B cell (primary cell): Measurements from ENCODE around the gene CCDC85A. TPM values are rescaled to one million over a fixed set of nuclear protein-coding genes. Genes with fewer than 3 reads are reported as not detected.

Experiments used
- ATAC-seq: fragments of 200-7000 bp; cut with Tn5 transposase; one replicate; pipeline ENCODE4 v1.10.0; 2021; ENCODE audit warnings: low read depth, mild to moderate bottlenecking, moderate number of reproducible peaks, moderate library complexity
- CTCF ChIA-PET: fragments of 350-600 bp; sonication (Branson Sonifier 250); formaldehyde crosslinking; loops from one replicate; lab custom pipeline; 2021; ENCODE audit warnings: antibody characterized with exemption, inconsistent platforms; lab: Charles Lee
- POLR2A ChIA-PET: fragments of 350-600 bp; sonication (Branson Sonifier 250); formaldehyde crosslinking; loops from one replicate; lab custom pipeline; 2021; ENCODE audit warnings: antibody characterized with exemption; lab: Charles Lee
- DNase-seq: peaks from one replicate; pipeline ENCODE4 v3.0.0; 2013
- H2AFZ ChIP-seq: 2 replicates; pipeline ENCODE4 v1.6.1; 2012; ENCODE audit warnings: mild to moderate bottlenecking, low read depth, low read length; ENCODE audit not compliant: insufficient read depth, poor library complexity, severe bottlenecking
- H3K27ac ChIP-seq, 2 donors: 1 replicate in 1 of 2; 2 replicates in 1 of 2; pipeline ENCODE4 v1.5.1; 2012 to 2013; ENCODE audit warnings: low read length in 2 of 2, mild to moderate bottlenecking in 2 of 2, moderate library complexity in 1 of 2
- H3K27me3 ChIP-seq, 4 experiments: fragments of 200-600 bp in 1 of 4; sonication (generic) in 1 of 4; replicated peaks in 1 of 4; 1 replicate in 2 of 4; 2 replicates in 2 of 4; pipeline versions ENCODE4 v1.6.1 to v1.7.0; 2013 to 2016; ENCODE audit warnings: low read length in 3 of 4, mild to moderate bottlenecking in 2 of 4, mixed read lengths in 1 of 4, moderate library complexity in 1 of 4; ENCODE audit not compliant: insufficient read depth in 4 of 4, control insufficient read depth in 3 of 4; ENCODE audit errors: control extremely low read depth in 1 of 4
- H3K36me3 ChIP-seq, 2 experiments: replicated peaks in 1 of 2; 1 replicate in 1 of 2; 2 replicates in 1 of 2; pipeline versions ENCODE4 v1.6.1 to v1.7.1; 2013; ENCODE audit warnings: low read length in 1 of 2; ENCODE audit not compliant: insufficient read depth in 2 of 2, control insufficient read depth in 1 of 2; ENCODE audit errors: control extremely low read depth in 1 of 2, extremely low read depth in 1 of 2
- H3K4me1 ChIP-seq, 2 donors: fragments of 200-600 bp in 1 of 2; sonication (generic) in 1 of 2; 1 replicate in 1 of 2; 2 replicates in 1 of 2; pipeline versions ENCODE4 v1.5.1 to v1.6.1; 2013 to 2017; ENCODE audit warnings: low read length in 2 of 2; ENCODE audit not compliant: control insufficient read depth in 2 of 2, insufficient read depth in 2 of 2
- H3K4me2 ChIP-seq: replicated peaks from 2 replicates; pipeline ENCODE3; 2012; ENCODE audit warnings: mild to moderate bottlenecking, low read depth, low read length; ENCODE audit not compliant: poor library complexity, severe bottlenecking
- H3K4me3 ChIP-seq, 5 experiments: fragments of 200-600 bp in 1 of 5; sonication (generic) in 1 of 5; 1 replicate in 3 of 5; 2 replicates in 2 of 5; pipeline versions ENCODE4 v1.5.1 to v1.7.0; 2011 to 2016; ENCODE audit warnings: low read length in 4 of 5, mild to moderate bottlenecking in 4 of 5, low read depth in 2 of 5, control low read depth in 1 of 5, moderate library complexity in 1 of 5; ENCODE audit not compliant: insufficient read depth in 1 of 5; ENCODE audit errors: control extremely low read depth in 1 of 5, extremely low read depth in 1 of 5
- H3K79me2 ChIP-seq: fragments of 200-600 bp; sonication (generic); one replicate; pipeline ENCODE4 v1.6.0; 2016; ENCODE audit warnings: low read length; ENCODE audit not compliant: control insufficient read depth, insufficient read depth
- H3K9ac ChIP-seq: fragments of 200-600 bp; sonication (generic); 2 replicates; pipeline ENCODE4 v1.6.1; 2017; ENCODE audit warnings: mild to moderate bottlenecking, low read length, moderate library complexity
- H3K9me3 ChIP-seq, 3 donors: one replicate each; pipeline versions ENCODE4 v1.6.1 to v1.7.1; 2013; ENCODE audit warnings: low read length in 2 of 3; ENCODE audit not compliant: control insufficient read depth in 2 of 3, insufficient read depth in 1 of 3; ENCODE audit errors: control extremely low read depth in 1 of 3
- H4K20me1 ChIP-seq: 2 replicates; pipeline ENCODE4 v1.6.0; 2012; ENCODE audit warnings: mild to moderate bottlenecking, low read length; ENCODE audit not compliant: insufficient read depth, control insufficient read depth, poor library complexity, severe bottlenecking
- H3K27ac Mint-ChIP-seq: one replicate; pipeline ENCODE4 v1.8.0; 2021; ENCODE audit warnings: mixed read lengths
- H3K27me3 Mint-ChIP-seq: one replicate; pipeline ENCODE4 v1.8.0; 2021; ENCODE audit warnings: mixed read lengths
- H3K4me1 Mint-ChIP-seq: one replicate; pipeline ENCODE4 v1.8.0; 2021; ENCODE audit warnings: mixed read lengths
- H3K4me3 Mint-ChIP-seq: one replicate; pipeline ENCODE4 v1.8.0; 2021; ENCODE audit warnings: mixed read lengths
- H3K9me3 Mint-ChIP-seq: one replicate; pipeline ENCODE4 v1.8.0; 2022; ENCODE audit warnings: mixed read lengths; ENCODE audit not compliant: insufficient read depth
- CTCF ChIP-seq: fragments of 200-600 bp; IDR thresholded peaks from one replicate; pipeline ENCODE4 v1.8.0; 2022; ENCODE audit warnings: antibody characterized with exemption, mild to moderate bottlenecking
- EZH2 ChIP-seq: IDR thresholded peaks from 2 replicates; pipeline ENCODE4 v1.6.1; 2012; ENCODE audit warnings: borderline replicate concordance, low read depth, mild to moderate bottlenecking, moderate library complexity, low read length; ENCODE audit not compliant: insufficient read depth, poor library complexity, severe bottlenecking
- whole genome bisulfite sequencing: methylation state at CpG from one replicate; pipeline ENCODE4 v1.1.5; 2013; ENCODE audit warnings: missing lambda C conversion rate; ENCODE audit not compliant: insufficient coverage; 5-methylcytosine and 5-hydroxymethylcytosine counted together
- intact Hi-C: fragments of 100-400 bp; cut with micrococcal nuclease; formaldehyde crosslinking; loops from one replicate; pipeline ENCODE4 v1.10.0; 2022
- polyA plus RNA-seq: library from polyadenylated mRNA; depleted of rRNA; stranded (reverse); fragments of >200 nt; gene quantifications from 2 replicates; pipeline ENCODE4 v1.2.3, GENCODE V29; 2012
- total RNA-seq, 2 donors: library from RNA; stranded (reverse); fragments of 120-200 nt in 1 of 2; gene quantifications; 1 replicate in 1 of 2; 2 replicates in 1 of 2; pipeline versions ENCODE4 v1.2.3 to v1.2.4, GENCODE V29; 2013 to 2022

CCDC85A gene
- total and polyA plus RNA-seq, 2 donors (not counting 1 experiment from before 2014, with no cell fraction given): 0.15 TPM; not detected in 1

GRCh38 chr2:56229397-56230060 is 45.7 kb downstream of the CCDC85A start:
- intact Hi-C loops: no loop called here
- Mint-ChIP-seq H3K4me1 (no peaks in the 10 kb centered on the region), H3K9me3 (no peaks in the 10 kb centered on the region), H3K27me3 (no peaks in the 10 kb centered on the region), H3K4me3 (no peak overlapping the region), H3K27ac (no peak overlapping the region)
- DNase-seq: no peak
- ATAC-seq: no peak
- WGBS: 100% methylated on average over 1 of the region's 6 CpGs
- Histone ChIP-seq H3K27me3 (no peaks in the 10 kb centered on the region), H2AFZ (no peak overlapping the region), H3K36me3 (no peaks in the 10 kb centered on the region), H3K27ac (no peak overlapping the region), H3K9me3 (no peaks in the 10 kb centered on the region), H3K4me1 (no peaks in the 10 kb centered on the region), H3K79me2 (no peaks in the 10 kb centered on the region), H4K20me1 (no peaks in the 10 kb centered on the region), H3K9ac (no peak overlapping the region), H3K4me2 (no peak overlapping the region), H3K4me3 (no peak overlapping the region)
- ChIA-PET POLR2A (no interaction called here), CTCF (no interaction called here)
- TF ChIP-seq EZH2: no peak
- no peak for TF ChIP-seq CTCF

GRCh38 chr2:56230156-56230555 is 46.4 kb downstream of the CCDC85A start:
- Histone ChIP-seq H3K4me1 (no peaks in the 10 kb centered on the region), H4K20me1 (no peaks in the 10 kb centered on the region), H3K9ac (no peak overlapping the region), H3K27ac (no peak overlapping the region), H3K4me2 (no peak overlapping the region), H3K36me3 (no peaks in the 10 kb centered on the region), H2AFZ (no peak overlapping the region), H3K4me3 (no peak overlapping the region), H3K79me2 (no peaks in the 10 kb centered on the region), H3K27me3 (no peaks in the 10 kb centered on the region), H3K9me3 (no peaks in the 10 kb centered on the region)
- POLR2A ChIA-PET: no interaction called here
- DNase-seq (no peak), ATAC-seq (no peak)
- Mint-ChIP-seq H3K27ac (no peak overlapping the region), H3K4me3 (no peak overlapping the region), H3K9me3 (no peaks in the 10 kb centered on the region), H3K4me1 (no peaks in the 10 kb centered on the region), H3K27me3 (no peaks in the 10 kb centered on the region)
- CTCF ChIA-PET: no interaction called here
- no CpG with 5 or more reads among the region's 2 CpGs for WGBS
- TF ChIP-seq EZH2: no peak
- no peak for TF ChIP-seq CTCF
- intact Hi-C loops: no loop called here
